ENCODE measurements around the gene GAREM1.

DNA sequence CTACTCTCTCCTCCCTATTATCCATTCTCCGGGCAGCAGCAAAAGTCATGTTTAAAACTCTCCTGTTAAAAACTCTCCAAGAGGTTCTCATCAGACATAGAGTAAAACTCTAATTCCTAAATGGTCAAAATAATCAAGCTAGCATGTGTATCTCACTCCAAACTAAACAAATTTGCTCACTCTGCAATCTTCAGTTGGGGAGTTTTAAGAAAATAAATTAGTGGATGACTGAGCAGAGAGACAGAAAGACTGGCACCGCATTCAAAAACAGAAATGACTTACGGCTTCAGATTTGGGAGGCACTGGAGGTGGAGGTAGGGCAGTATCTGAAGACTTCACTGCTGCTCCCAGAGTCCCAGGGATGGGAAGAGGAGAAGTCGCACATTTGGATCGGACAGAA lies 183.9 kb downstream of the GAREM1 start:
- no peak for TF ChIP-seq CTCF (IDR thresholded peaks at IDR 0.05)
- no peak for TF ChIP-seq POLR2AphosphoS5 (IDR thresholded peaks at IDR 0.05; ENCODE audit: low read depth, low read length)
- no peak for TF ChIP-seq SIN3A (IDR thresholded peaks at IDR 0.05; ENCODE audit: borderline replicate concordance, insufficient read depth, low read depth, low read length)
- no peak for TF ChIP-seq REST (IDR thresholded peaks at IDR 0.05; ENCODE audit: insufficient read depth in 1 of 2, low read depth in 2 of 2, low read length in 1 of 2)

Data from Panc1 (cell line).